B cell (primary cell): Measurements from ENCODE around the gene WASF3.

Experiments used
- EZH2 ChIP-seq: IDR thresholded peaks from 2 replicates; pipeline ENCODE4 v1.6.1; 2012; ENCODE audit warnings: borderline replicate concordance, low read depth, mild to moderate bottlenecking, moderate library complexity, low read length; ENCODE audit not compliant: insufficient read depth, poor library complexity, severe bottlenecking
- TF ChIP-seq, protein P1 (sequence below): fragments of 200-600 bp; IDR thresholded peaks from one replicate; pipeline ENCODE4 v1.8.0; 2022; ENCODE audit warnings: antibody characterized with exemption, mild to moderate bottlenecking

DNA sequence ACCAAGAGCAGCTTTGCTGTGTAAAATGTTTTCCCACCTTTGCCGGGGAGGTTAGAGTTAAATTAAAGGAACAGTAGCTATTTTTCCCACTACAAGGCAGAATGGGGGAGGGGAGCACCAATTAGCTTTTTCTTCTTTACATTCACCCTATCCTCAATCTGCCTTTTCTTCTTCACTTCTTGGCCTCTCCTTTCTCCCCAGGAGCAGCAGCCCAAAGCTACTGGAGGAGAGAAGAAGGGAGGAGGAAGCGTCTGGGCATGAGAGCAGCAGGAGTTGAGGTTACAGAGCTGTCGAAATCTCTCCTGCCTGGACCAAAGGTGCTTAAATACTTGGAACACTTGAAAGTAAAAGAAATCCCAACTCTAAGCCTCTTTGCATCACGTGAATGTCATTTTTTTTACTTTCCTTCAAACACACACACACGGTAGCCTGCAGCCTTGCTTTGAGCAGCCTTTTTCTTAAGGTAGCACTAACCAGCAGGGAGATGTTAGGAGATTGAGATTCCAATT is 39.0 kb upstream of the WASF3 start:
- TF ChIP-seq, protein P1, sequence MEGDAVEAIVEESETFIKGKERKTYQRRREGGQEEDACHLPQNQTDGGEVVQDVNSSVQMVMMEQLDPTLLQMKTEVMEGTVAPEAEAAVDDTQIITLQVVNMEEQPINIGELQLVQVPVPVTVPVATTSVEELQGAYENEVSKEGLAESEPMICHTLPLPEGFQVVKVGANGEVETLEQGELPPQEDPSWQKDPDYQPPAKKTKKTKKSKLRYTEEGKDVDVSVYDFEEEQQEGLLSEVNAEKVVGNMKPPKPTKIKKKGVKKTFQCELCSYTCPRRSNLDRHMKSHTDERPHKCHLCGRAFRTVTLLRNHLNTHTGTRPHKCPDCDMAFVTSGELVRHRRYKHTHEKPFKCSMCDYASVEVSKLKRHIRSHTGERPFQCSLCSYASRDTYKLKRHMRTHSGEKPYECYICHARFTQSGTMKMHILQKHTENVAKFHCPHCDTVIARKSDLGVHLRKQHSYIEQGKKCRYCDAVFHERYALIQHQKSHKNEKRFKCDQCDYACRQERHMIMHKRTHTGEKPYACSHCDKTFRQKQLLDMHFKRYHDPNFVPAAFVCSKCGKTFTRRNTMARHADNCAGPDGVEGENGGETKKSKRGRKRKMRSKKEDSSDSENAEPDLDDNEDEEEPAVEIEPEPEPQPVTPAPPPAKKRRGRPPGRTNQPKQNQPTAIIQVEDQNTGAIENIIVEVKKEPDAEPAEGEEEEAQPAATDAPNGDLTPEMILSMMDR: no peak
- no peak for TF ChIP-seq EZH2
